Activated naive CD8-positive, alpha-beta T cell (primary cell): Measurements from ENCODE around the gene STAT6.
"Not testable (repeated sequence)": the region's sequence is repeated elsewhere in the genome, so short reads cannot be mapped to it uniquely, and the experiment has no call there.

ENCODE experiments used
- H3K27ac Mint-ChIP-seq: one replicate; pipeline ENCODE4 v1.8.0; 2021; ENCODE audit warnings: mixed read lengths
- H3K27me3 Mint-ChIP-seq: one replicate; pipeline ENCODE4 v1.8.0; 2021; ENCODE audit warnings: mixed read lengths
- H3K36me3 Mint-ChIP-seq: one replicate; pipeline ENCODE4 v1.8.0; 2021; ENCODE audit warnings: mixed read lengths
- H3K4me1 Mint-ChIP-seq: one replicate; pipeline ENCODE4 v1.8.0; 2021; ENCODE audit warnings: low read depth, mixed read lengths
- H3K4me3 Mint-ChIP-seq: one replicate; pipeline ENCODE4 v1.8.0; 2021; ENCODE audit warnings: mild to moderate bottlenecking, mixed read lengths
- H3K9me3 Mint-ChIP-seq: one replicate; pipeline ENCODE4 v1.8.0; 2021; ENCODE audit warnings: low read depth, mixed read lengths

STAT6 gene

GRCh38 chr12:57078519-57079404, 32.4 kb downstream of the STAT6 start, which contains the start of gene NEMP1:
Gene NEMP1 (minus strand): TSS chr12:57078791. CDS start chr12:57078745, 46 bp downstream.
- no peaks in the 10 kb centered on the region for H3K36me3 Mint-ChIP-seq
- H3K9me3 Mint-ChIP-seq = no peaks in the 10 kb centered on the region
- H3K27me3 Mint-ChIP-seq = no peaks in the 10 kb centered on the region
- H3K4me1 Mint-ChIP-seq = peaks cover 25% of the 10 kb centered on the region
- peak within 1 kb of the TSS; percentile 93 for H3K4me3 Mint-ChIP-seq
- peak within 1 kb of the TSS; percentile 96 for H3K27ac Mint-ChIP-seq

- not testable (repeated sequence) for H3K36me3 Mint-ChIP-seq, H3K4me3 Mint-ChIP-seq, H3K27me3 Mint-ChIP-seq, H3K9me3 Mint-ChIP-seq
- Mint-ChIP-seq H3K27ac (peak overlapping the region; percentile 76), H3K4me1 (peaks cover 35% of the 10 kb centered on the region)
Measured at GRCh38 chr12:57073566-57074450, 37.4 kb downstream of the STAT6 start.

- H3K9me3 Mint-ChIP-seq = no peaks in the 10 kb centered on the region
- peaks cover 37% of the 10 kb centered on the region for H3K4me1 Mint-ChIP-seq
- H3K4me3 Mint-ChIP-seq = no peak overlapping the region
- H3K27me3 Mint-ChIP-seq = no peaks in the 10 kb centered on the region
- peak overlapping the region; percentile 58 for H3K27ac Mint-ChIP-seq
- peaks cover 9% of the 10 kb centered on the region for H3K36me3 Mint-ChIP-seq
Measured at GRCh38 chr12:57072661-57073060, 38.5 kb downstream of the STAT6 start.

- peaks cover 16% of the 10 kb centered on the region for H3K36me3 Mint-ChIP-seq
- H3K27me3 Mint-ChIP-seq = no peaks in the 10 kb centered on the region
- peak overlapping the region; percentile 89 for H3K27ac Mint-ChIP-seq
- H3K4me3 Mint-ChIP-seq = peak overlapping the region; percentile 85
- H3K4me1 Mint-ChIP-seq = peaks cover 57% of the 10 kb centered on the region
- no peaks in the 10 kb centered on the region for H3K9me3 Mint-ChIP-seq
Measured at GRCh38 chr12:57069523-57069922, 41.6 kb downstream of the STAT6 start.

GRCh38 chr12:57066245-57066644, 44.9 kb downstream of the STAT6 start:
- peak overlapping the region; percentile 70 for H3K4me3 Mint-ChIP-seq
- peaks cover 16% of the 10 kb centered on the region for H3K36me3 Mint-ChIP-seq
- H3K9me3 Mint-ChIP-seq = no peaks in the 10 kb centered on the region
- H3K27ac Mint-ChIP-seq = peak overlapping the region; percentile 97
- H3K27me3 Mint-ChIP-seq = no peaks in the 10 kb centered on the region
- peaks cover 74% of the 10 kb centered on the region for H3K4me1 Mint-ChIP-seq

- Mint-ChIP-seq H3K9me3 (no peaks in the 10 kb centered on the region), H3K4me3 (peak overlapping the region; percentile 88), H3K36me3 (peaks cover 14% of the 10 kb centered on the region), H3K27ac (peak overlapping the region; percentile 96), H3K4me1 (peaks cover 59% of the 10 kb centered on the region), H3K27me3 (no peaks in the 10 kb centered on the region)
Measured at GRCh38 chr12:57063991-57064685, 47.0 kb downstream of the STAT6 start.

GRCh38 chr12:57058454-57058853, 52.7 kb downstream of the STAT6 start:
- H3K4me3 Mint-ChIP-seq = no peak overlapping the region
- no peaks in the 10 kb centered on the region for H3K9me3 Mint-ChIP-seq
- H3K36me3 Mint-ChIP-seq = peaks cover 10% of the 10 kb centered on the region
- H3K27me3 Mint-ChIP-seq = no peaks in the 10 kb centered on the region
- H3K27ac Mint-ChIP-seq = peak overlapping the region; percentile 67
- peaks cover 25% of the 10 kb centered on the region for H3K4me1 Mint-ChIP-seq

GRCh38 chr12:57057067-57057751, 54.0 kb downstream of the STAT6 start:
- peak overlapping the region; percentile 18 for H3K27ac Mint-ChIP-seq
- H3K36me3 Mint-ChIP-seq = peaks cover 10% of the 10 kb centered on the region
- no peaks in the 10 kb centered on the region for H3K9me3 Mint-ChIP-seq
- no peak overlapping the region for H3K4me3 Mint-ChIP-seq
- H3K27me3 Mint-ChIP-seq = no peaks in the 10 kb centered on the region
- H3K4me1 Mint-ChIP-seq = peaks cover 14% of the 10 kb centered on the region

- Mint-ChIP-seq H3K4me1 (peaks cover 8% of the 10 kb centered on the region), H3K4me3 (no peak overlapping the region), H3K9me3 (no peaks in the 10 kb centered on the region), H3K27me3 (no peaks in the 10 kb centered on the region), H3K36me3 (peaks cover 9% of the 10 kb centered on the region), H3K27ac (peak overlapping the region; percentile 0)
Measured at GRCh38 chr12:57055824-57056223, 55.3 kb downstream of the STAT6 start.

GRCh38 chr12:57053901-57054300, 57.3 kb downstream of the STAT6 start:
- H3K27ac Mint-ChIP-seq, H3K9me3 Mint-ChIP-seq, H3K27me3 Mint-ChIP-seq, H3K4me3 Mint-ChIP-seq, H3K36me3 Mint-ChIP-seq, H3K4me1 Mint-ChIP-seq: not testable (repeated sequence)

- not testable (repeated sequence) for H3K9me3 Mint-ChIP-seq, H3K27ac Mint-ChIP-seq, H3K27me3 Mint-ChIP-seq, H3K4me1 Mint-ChIP-seq, H3K4me3 Mint-ChIP-seq, H3K36me3 Mint-ChIP-seq
Measured at GRCh38 chr12:57053146-57053545, 58.0 kb downstream of the STAT6 start.

- peaks cover 26% of the 10 kb centered on the region for H3K4me1 Mint-ChIP-seq
- no peaks in the 10 kb centered on the region for H3K9me3 Mint-ChIP-seq
- H3K27me3 Mint-ChIP-seq = no peaks in the 10 kb centered on the region
- H3K27ac Mint-ChIP-seq = no peak overlapping the region
- no peaks in the 10 kb centered on the region for H3K36me3 Mint-ChIP-seq
- no peak overlapping the region for H3K4me3 Mint-ChIP-seq
Measured at GRCh38 chr12:57051011-57051410, 60.2 kb downstream of the STAT6 start.

- Mint-ChIP-seq H3K4me3 (no peak within 1 kb of the TSS), H3K36me3 (no peaks in the 10 kb centered on the region), H3K4me1 (peaks cover 29% of the 10 kb centered on the region), H3K9me3 (no peaks in the 10 kb centered on the region), H3K27ac (no peak within 1 kb of the TSS), H3K27me3 (no peaks in the 10 kb centered on the region)
Measured at GRCh38 chr12:57049890-57050289, 61.3 kb downstream of the STAT6 start, which contains the start of gene MYO1A. Gene MYO1A (minus strand): TSS chr12:57050129. CDS start chr12:57048323, 1,806 bp downstream.

- H3K27ac Mint-ChIP-seq = no peak overlapping the region
- H3K4me3 Mint-ChIP-seq = no peak overlapping the region
Measured at GRCh38 chr12:57049119-57049446, 62.1 kb downstream of the STAT6 start.

More at GRCh38 chr12:57049119-57049446, 62.1 kb downstream of the STAT6 start:
- no peaks in the 10 kb centered on the region for H3K36me3 Mint-ChIP-seq
- no peaks in the 10 kb centered on the region for H3K9me3 Mint-ChIP-seq
- no peaks in the 10 kb centered on the region for H3K27me3 Mint-ChIP-seq
- peaks cover 29% of the 10 kb centered on the region for H3K4me1 Mint-ChIP-seq
